Colonic mucosa (tissue), 4 donors: ENCODE measurements around the gene HTR6. TPM values are rescaled to one million over a fixed set of nuclear protein-coding genes. Genes with fewer than 3 reads are reported as not detected.
A peak's percentile ranks its signal among the peaks of the same experiment; 100 is the strongest.

ENCODE experiments used
- DNase-seq: peaks from one replicate; pipeline ENCODE4 v3.0.0-alpha.2; 2020
- H3K27ac ChIP-seq: fragments of 200-600 bp; one replicate; pipeline ENCODE4 v1.8.0; 2021
- H3K27me3 ChIP-seq: fragments of 200-600 bp; one replicate; pipeline ENCODE4 v1.8.0; 2021
- H3K36me3 ChIP-seq: fragments of 200-600 bp; one replicate; pipeline ENCODE4 v1.8.0; 2021
- H3K4me1 ChIP-seq: fragments of 200-600 bp; one replicate; pipeline ENCODE4 v1.8.0; 2021; ENCODE audit warnings: mild to moderate bottlenecking
- H3K4me3 ChIP-seq: fragments of 200-600 bp; one replicate; pipeline ENCODE4 v1.8.0; 2021
- H3K9ac ChIP-seq, 2 donors: one replicate each; pipeline ENCODE4 v1.7.0; 2013; ENCODE audit warnings: control low read depth in 2 of 2, low read depth in 2 of 2, low read length in 2 of 2
- H3K9me3 ChIP-seq: fragments of 200-600 bp; one replicate; pipeline ENCODE4 v1.8.0; 2021
- CTCF ChIP-seq: fragments of 200-600 bp; IDR thresholded peaks from one replicate; pipeline ENCODE4 v1.8.0; 2022; ENCODE audit warnings: antibody characterized with exemption, mild to moderate bottlenecking
- intact Hi-C: fragments of 100-400 bp; cut with DNase I; formaldehyde crosslinking; loops from one replicate; pipeline ENCODE4 v1.14.1; 2022
- total RNA-seq, 2 donors: library from RNA; stranded (reverse); fragmentation: NEBNext Ultra II Directional in 1 of 2; extraction: Animal tissue kit (Norgen Biotek cat#: 25700) in 1 of 2; gene quantifications; one replicate each; pipeline ENCODE4 v1.2.1, GENCODE V29; 2021
- donor health status: healthy.
- donor health status: DM: no; HTN: no; CAD: no.
- donor health status: DM: no; HTN: no; CAD: no.

HTR6 gene
- not detected for total RNA-seq

- Histone ChIP-seq H3K9me3 (no peaks in the 10 kb centered on the region), H3K36me3 (no peaks in the 10 kb centered on the region), H3K27ac (no peak within 1 kb of the TSS), H3K27me3 (peaks cover 27% of the 10 kb centered on the region), H3K9ac (no peak within 1 kb of the TSS), H3K4me3 (peak within 1 kb of the TSS; percentile 19), H3K4me1 (no peaks in the 10 kb centered on the region)
- intact Hi-C loops, result no loop called here
- no peak for DNase-seq
- TF ChIP-seq CTCF, result no peak
Observed at GRCh38 chr1:19664453-19665185, at the start of gene HTR6. TSS of gene HTR6 (plus strand) at chr1:19664875. CDS start at chr1:19665754, 879 bp downstream.

- Histone ChIP-seq H3K27me3 (no peaks in the 10 kb centered on the region), H3K27ac (peak overlapping the region; percentile 78), H3K9me3 (no peaks in the 10 kb centered on the region), H3K9ac (peak overlapping the region in 1 of 2 donors; percentile 84), H3K4me1 (peaks cover 13% of the 10 kb centered on the region), H3K4me3 (no peak overlapping the region), H3K36me3 (no peaks in the 10 kb centered on the region)
- TF ChIP-seq CTCF, result no peak
- DNase-seq, result no peak
- intact Hi-C loops, result no loop called here
Observed at GRCh38 chr1:19615438-19615837, 49.2 kb upstream of the HTR6 start.

- no peak overlapping the region for H3K4me3 ChIP-seq
- peak overlapping the region in 1 of 2 donors; percentile 46 for H3K9ac ChIP-seq
- intact Hi-C loops, result no loop called here
- H3K9me3 ChIP-seq, result no peaks in the 10 kb centered on the region
- H3K27me3 ChIP-seq, result no peaks in the 10 kb centered on the region
- peaks cover 11% of the 10 kb centered on the region for H3K4me1 ChIP-seq
- DNase-seq, result no peak
- TF ChIP-seq CTCF, result no peak
- H3K36me3 ChIP-seq, result no peaks in the 10 kb centered on the region
- peak overlapping the region; percentile 1 for H3K27ac ChIP-seq
Observed at GRCh38 chr1:19616489-19616888, 48.2 kb upstream of the HTR6 start.

- Histone ChIP-seq H3K27me3 (no peaks in the 10 kb centered on the region), H3K4me3 (no peak overlapping the region), H3K36me3 (no peaks in the 10 kb centered on the region), H3K27ac (peak overlapping the region; percentile 1), H3K4me1 (peaks cover 11% of the 10 kb centered on the region), H3K9me3 (no peaks in the 10 kb centered on the region), H3K9ac (peak overlapping the region in 1 of 2 donors; percentile 46)
- intact Hi-C loops, result no loop called here
- no peak for DNase-seq
- no peak for TF ChIP-seq CTCF
Observed at GRCh38 chr1:19617376-19617775, 47.3 kb upstream of the HTR6 start.

- intact Hi-C loops, result no loop called here
- Histone ChIP-seq H3K9me3 (no peaks in the 10 kb centered on the region), H3K4me3 (no peak overlapping the region), H3K9ac (peak overlapping the region in 1 of 2 donors; percentile 49), H3K27me3 (no peaks in the 10 kb centered on the region), H3K4me1 (peaks cover 9% of the 10 kb centered on the region), H3K36me3 (no peaks in the 10 kb centered on the region), H3K27ac (no peak overlapping the region)
- no peak for TF ChIP-seq CTCF
- DNase-seq, result no peak
Observed at GRCh38 chr1:19618428-19618827, 46.2 kb upstream of the HTR6 start.
